ENCODE results near the gene SENP6. TPM values are rescaled to one million over a fixed set of nuclear protein-coding genes. Genes with fewer than 3 reads are reported as not detected.

SENP6 gene
- total RNA-seq, 1 donor from 2014 or later = 82.1 TPM

GRCh38 chr6:75752365-75752764, 150.7 kb downstream of the SENP6 start:
- TF ChIP-seq, protein P1, sequence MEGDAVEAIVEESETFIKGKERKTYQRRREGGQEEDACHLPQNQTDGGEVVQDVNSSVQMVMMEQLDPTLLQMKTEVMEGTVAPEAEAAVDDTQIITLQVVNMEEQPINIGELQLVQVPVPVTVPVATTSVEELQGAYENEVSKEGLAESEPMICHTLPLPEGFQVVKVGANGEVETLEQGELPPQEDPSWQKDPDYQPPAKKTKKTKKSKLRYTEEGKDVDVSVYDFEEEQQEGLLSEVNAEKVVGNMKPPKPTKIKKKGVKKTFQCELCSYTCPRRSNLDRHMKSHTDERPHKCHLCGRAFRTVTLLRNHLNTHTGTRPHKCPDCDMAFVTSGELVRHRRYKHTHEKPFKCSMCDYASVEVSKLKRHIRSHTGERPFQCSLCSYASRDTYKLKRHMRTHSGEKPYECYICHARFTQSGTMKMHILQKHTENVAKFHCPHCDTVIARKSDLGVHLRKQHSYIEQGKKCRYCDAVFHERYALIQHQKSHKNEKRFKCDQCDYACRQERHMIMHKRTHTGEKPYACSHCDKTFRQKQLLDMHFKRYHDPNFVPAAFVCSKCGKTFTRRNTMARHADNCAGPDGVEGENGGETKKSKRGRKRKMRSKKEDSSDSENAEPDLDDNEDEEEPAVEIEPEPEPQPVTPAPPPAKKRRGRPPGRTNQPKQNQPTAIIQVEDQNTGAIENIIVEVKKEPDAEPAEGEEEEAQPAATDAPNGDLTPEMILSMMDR (IDR thresholded peaks at IDR 0.05) = no peak
- peaks cover 56% of the 10 kb centered on the region for H3K4me1 Mint-ChIP-seq (ENCODE audit: low read depth)
- H3K36me3 Mint-ChIP-seq (ENCODE audit: low read depth) = no peaks in the 10 kb centered on the region
- no peaks in the 10 kb centered on the region for H3K9me3 Mint-ChIP-seq (ENCODE audit: low read depth)
- H3K27ac Mint-ChIP-seq (ENCODE audit: unreplicated experiment) = no peak overlapping the region
- H3K27me3 Mint-ChIP-seq (ENCODE audit: low read depth) = no peaks in the 10 kb centered on the region
- no peak for DNase-seq (ENCODE audit: low spot score)
- no peak overlapping the region for H3K4me3 Mint-ChIP-seq (ENCODE audit: unreplicated experiment)

DNA sequence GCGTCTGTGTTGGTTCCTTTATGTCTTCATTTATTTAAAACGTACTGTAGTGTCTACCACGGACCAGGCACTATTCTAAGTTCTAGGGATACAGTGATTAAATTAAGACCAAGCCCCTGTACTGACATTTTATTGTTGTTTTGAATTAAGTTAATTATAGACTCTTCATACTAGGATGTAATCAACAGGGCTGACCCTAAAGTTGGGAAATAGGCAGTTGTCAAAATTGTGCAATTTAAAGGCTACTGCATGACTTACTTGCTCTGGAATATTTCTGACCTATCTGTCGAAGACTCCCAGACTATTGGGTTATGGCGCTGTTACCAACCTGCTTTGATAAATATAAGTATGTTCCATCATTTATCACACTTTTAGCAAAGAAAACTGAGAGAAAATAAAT, 154.0 kb downstream of the SENP6 start:
- DNase-seq (ENCODE audit: low spot score) = no peak
- Mint-ChIP-seq H3K4me1 (ENCODE audit: low read depth) (peaks cover 62% of the 10 kb centered on the region), H3K36me3 (ENCODE audit: low read depth) (no peaks in the 10 kb centered on the region), H3K4me3 (ENCODE audit: unreplicated experiment) (no peak overlapping the region), H3K27ac (ENCODE audit: unreplicated experiment) (no peak overlapping the region), H3K9me3 (ENCODE audit: low read depth) (no peaks in the 10 kb centered on the region), H3K27me3 (ENCODE audit: low read depth) (no peaks in the 10 kb centered on the region)
- TF ChIP-seq, protein P1 (IDR thresholded peaks at IDR 0.05) = no peak

DNA sequence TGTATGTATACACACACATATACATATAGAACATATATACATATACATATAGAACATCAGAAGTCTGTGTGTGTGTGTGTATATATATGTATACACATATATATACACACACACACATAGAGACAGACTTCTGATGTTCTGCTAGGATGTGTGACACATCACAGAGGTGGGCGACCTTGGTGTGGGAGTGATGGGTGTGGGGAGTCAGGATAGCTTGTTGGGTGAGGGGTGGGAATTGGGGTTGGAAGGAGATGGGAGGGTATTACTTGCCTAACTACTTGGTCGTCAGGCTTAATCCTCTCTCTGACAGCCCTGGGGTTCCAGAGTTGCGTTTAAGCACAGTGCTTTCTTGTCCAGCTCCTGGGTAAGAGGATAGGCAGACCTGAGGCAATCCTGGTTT, 155.6 kb downstream of the SENP6 start:
- H3K4me3 Mint-ChIP-seq (ENCODE audit: unreplicated experiment) = no peak overlapping the region
- peaks cover 56% of the 10 kb centered on the region for H3K4me1 Mint-ChIP-seq (ENCODE audit: low read depth)
- H3K27me3 Mint-ChIP-seq (ENCODE audit: low read depth) = no peaks in the 10 kb centered on the region
- no peaks in the 10 kb centered on the region for H3K9me3 Mint-ChIP-seq (ENCODE audit: low read depth)
- H3K27ac Mint-ChIP-seq (ENCODE audit: unreplicated experiment) = no peak overlapping the region
- TF ChIP-seq, protein P1 (IDR thresholded peaks at IDR 0.05) = no peak
- H3K36me3 Mint-ChIP-seq (ENCODE audit: low read depth) = no peaks in the 10 kb centered on the region
- DNase-seq (ENCODE audit: low spot score) = no peak

DNA sequence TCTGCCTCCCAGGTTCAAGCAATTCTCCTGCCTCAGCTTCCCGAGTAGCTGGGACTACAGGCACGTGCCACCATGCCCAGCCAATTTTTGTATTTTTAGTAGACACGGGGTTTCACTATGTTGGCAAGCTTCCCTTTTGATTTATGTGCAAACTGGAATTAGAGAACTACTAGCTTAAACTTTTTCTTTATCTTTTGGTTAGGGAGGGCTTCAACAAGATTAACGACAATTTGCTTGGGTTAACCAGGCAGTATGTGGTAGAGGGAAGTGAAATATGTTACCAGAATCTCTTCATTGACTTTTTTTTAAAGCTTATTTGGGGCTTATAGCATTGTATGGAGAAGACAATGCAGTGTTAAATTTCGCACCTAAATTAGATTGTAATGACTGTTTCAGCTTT, 156.4 kb downstream of the SENP6 start:
- H3K4me1 Mint-ChIP-seq (ENCODE audit: low read depth) = peaks cover 48% of the 10 kb centered on the region

GRCh38 chr6:75759207-75759606, 157.5 kb downstream of the SENP6 start:
- H3K36me3 Mint-ChIP-seq (ENCODE audit: low read depth) = peaks cover 3% of the 10 kb centered on the region

More for the DNA sequence above, 156.4 kb downstream of the SENP6 start:
- DNase-seq (ENCODE audit: low spot score) = no peak
- Mint-ChIP-seq H3K4me3 (ENCODE audit: unreplicated experiment) (no peak overlapping the region), H3K9me3 (ENCODE audit: low read depth) (no peaks in the 10 kb centered on the region), H3K27ac (ENCODE audit: unreplicated experiment) (no peak overlapping the region), H3K27me3 (ENCODE audit: low read depth) (no peaks in the 10 kb centered on the region), H3K36me3 (ENCODE audit: low read depth) (no peaks in the 10 kb centered on the region)
- TF ChIP-seq, protein P1 (IDR thresholded peaks at IDR 0.05) = no peak

More at GRCh38 chr6:75759207-75759606, 157.5 kb downstream of the SENP6 start:
- Mint-ChIP-seq H3K27me3 (ENCODE audit: low read depth) (no peaks in the 10 kb centered on the region), H3K4me1 (ENCODE audit: low read depth) (peaks cover 39% of the 10 kb centered on the region), H3K27ac (ENCODE audit: unreplicated experiment) (no peak overlapping the region), H3K4me3 (ENCODE audit: unreplicated experiment) (no peak overlapping the region), H3K9me3 (ENCODE audit: low read depth) (no peaks in the 10 kb centered on the region)
- no peak for DNase-seq (ENCODE audit: low spot score)
- TF ChIP-seq, protein P1 (IDR thresholded peaks at IDR 0.05) = no peak
